SK-N-SH treated with all-trans-retinoic acid at 6 μM for 48 hours (cell line): ENCODE results near the gene MID1.

Experiments
- ATAC-seq: fragments of 200-7000 bp; cut with Tn5 transposase; 3 replicates; pipeline ENCODE4 v1.9.1; 2020; ENCODE audit warnings: mild to moderate bottlenecking, moderate library complexity
- ARNTL ChIP-seq: fragments of 450-650 bp; formaldehyde crosslinking; IDR thresholded peaks from 2 replicates; pipeline ENCODE4 v1.5.0; 2020; ENCODE audit warnings: low read depth, mild to moderate bottlenecking, moderate library complexity, borderline replicate concordance
- BACH2 ChIP-seq: fragments of 250-450 bp; sonication (Bioruptor Pico); IDR thresholded peaks from 2 replicates; pipeline ENCODE4 v1.9.0; 2021; ENCODE audit warnings: mild to moderate bottlenecking, borderline replicate concordance
- CSDC2 ChIP-seq: fragments of 250-450 bp; sonication (Bioruptor Pico); IDR thresholded peaks from 2 replicates; pipeline ENCODE4 v1.5.0; 2020; ENCODE audit warnings: mild to moderate bottlenecking, moderate library complexity
- ESRRG ChIP-seq: fragments of 250-450 bp; sonication (Bioruptor Pico); IDR thresholded peaks from 2 replicates; pipeline ENCODE4 v1.6.1; 2021; ENCODE audit warnings: mild to moderate bottlenecking
- GLIS3 ChIP-seq: fragments of 250-450 bp; sonication (Bioruptor Pico); IDR thresholded peaks from 2 replicates; pipeline ENCODE4 v1.5.0; 2020; ENCODE audit warnings: mild to moderate bottlenecking, moderate library complexity
- ISL1 ChIP-seq: fragments of 250-450 bp; sonication (Bioruptor Pico); IDR thresholded peaks from 2 replicates; pipeline ENCODE4 v2.1.2; 2022; ENCODE audit warnings: mild to moderate bottlenecking, moderate library complexity
- OSR1 ChIP-seq: fragments of 250-450 bp; sonication (Bioruptor Pico); IDR thresholded peaks from 2 replicates; pipeline ENCODE4 v1.8.0; 2022; ENCODE audit warnings: moderate library complexity, mild to moderate bottlenecking, inconsistent platforms
- PPARA ChIP-seq: fragments of 250-450 bp; sonication (Bioruptor Pico); IDR thresholded peaks from 2 replicates; pipeline ENCODE4 v1.5.0; 2020; ENCODE audit warnings: mild to moderate bottlenecking, borderline replicate concordance
- SNAI2 ChIP-seq: fragments of 250-450 bp; sonication (Bioruptor Pico); IDR thresholded peaks from 2 replicates; pipeline ENCODE4 v1.5.0; 2020; ENCODE audit warnings: mild to moderate bottlenecking, moderate library complexity
- TCF4 ChIP-seq: fragments of 250-450 bp; sonication (Bioruptor Pico); IDR thresholded peaks from 2 replicates; pipeline ENCODE4 v1.8.0; 2021; ENCODE audit warnings: mild to moderate bottlenecking, moderate library complexity, borderline replicate concordance
- TOX ChIP-seq: fragments of 250-450 bp; sonication (Bioruptor Pico); IDR thresholded peaks from 2 replicates; pipeline ENCODE4 v1.8.0; 2021; ENCODE audit warnings: mild to moderate bottlenecking, moderate library complexity, borderline replicate concordance
- ZC3H10 ChIP-seq: fragments of 250-450 bp; sonication (Bioruptor Pico); IDR thresholded peaks from 2 replicates; pipeline ENCODE4 v1.5.1; 2021; ENCODE audit warnings: mild to moderate bottlenecking, moderate library complexity
- ZFP3 ChIP-seq: fragments of 250-450 bp; sonication (Bioruptor Pico); IDR thresholded peaks from 2 replicates; pipeline ENCODE4 v1.5.0; 2020; ENCODE audit warnings: mild to moderate bottlenecking, moderate library complexity
- ZFP30 ChIP-seq: fragments of 450-650 bp; formaldehyde crosslinking; IDR thresholded peaks from 2 replicates; pipeline ENCODE4 v1.5.0; 2022; ENCODE audit warnings: mild to moderate bottlenecking, moderate library complexity
- ZNF565 ChIP-seq: fragments of 450-650 bp; formaldehyde crosslinking; conservative IDR thresholded peaks from 2 replicates; pipeline ENCODE4 v1.5.0; 2020; ENCODE audit warnings: low read depth, mild to moderate bottlenecking, moderate library complexity
- ZNF8 ChIP-seq: fragments of 450-650 bp; formaldehyde crosslinking; IDR thresholded peaks from 2 replicates; pipeline ENCODE4 v1.5.0; 2020; ENCODE audit warnings: mild to moderate bottlenecking, moderate library complexity
- TF ChIP-seq, protein P1 (sequence below): fragments of 250-450 bp; sonication (Bioruptor Pico); IDR thresholded peaks from 2 replicates; pipeline ENCODE4 v1.5.0; 2020; ENCODE audit warnings: mild to moderate bottlenecking, moderate library complexity
- TF ChIP-seq, protein P2 (sequence below): fragments of 250-450 bp; sonication (Bioruptor Pico); IDR thresholded peaks from 2 replicates; pipeline ENCODE4 v1.8.0; 2021; ENCODE audit warnings: low read depth, mild to moderate bottlenecking, moderate library complexity, borderline replicate concordance
- TF ChIP-seq, protein P3 (sequence below): fragments of 250-450 bp; sonication (Bioruptor Pico); IDR thresholded peaks from 2 replicates; pipeline ENCODE4 v1.5.1; 2021; ENCODE audit warnings: mild to moderate bottlenecking, moderate library complexity

The MID1 gene

DNA sequence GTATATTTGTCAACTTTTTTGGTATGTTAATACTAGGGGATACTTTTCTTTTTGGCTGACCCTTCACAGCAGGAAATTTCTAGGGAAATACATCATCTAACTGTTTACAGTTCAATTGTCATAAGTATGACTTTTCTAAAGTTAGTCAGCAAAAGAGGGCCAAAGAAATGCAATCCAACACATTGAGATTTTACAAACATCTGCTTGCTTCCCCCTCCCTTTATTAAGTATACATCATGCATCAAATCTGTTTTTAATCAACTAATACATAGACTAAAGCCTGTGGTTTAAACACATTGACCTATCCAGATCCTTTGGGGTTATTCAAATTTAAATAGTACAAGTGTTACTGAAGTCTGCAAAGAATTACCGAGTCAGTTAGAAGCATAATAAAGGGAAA, 93.9 kb downstream of the MID1 start:
- no peak for TF ChIP-seq TCF4 (CRISPR knock-in tag)
- TF ChIP-seq OSR1 = no peak
- TF ChIP-seq GLIS3 = no peak
- TF ChIP-seq ARNTL (CRISPR knock-in tag) = no peak
- no peak for TF ChIP-seq ZFP30 (CRISPR knock-in tag)
- TF ChIP-seq, protein P1, sequence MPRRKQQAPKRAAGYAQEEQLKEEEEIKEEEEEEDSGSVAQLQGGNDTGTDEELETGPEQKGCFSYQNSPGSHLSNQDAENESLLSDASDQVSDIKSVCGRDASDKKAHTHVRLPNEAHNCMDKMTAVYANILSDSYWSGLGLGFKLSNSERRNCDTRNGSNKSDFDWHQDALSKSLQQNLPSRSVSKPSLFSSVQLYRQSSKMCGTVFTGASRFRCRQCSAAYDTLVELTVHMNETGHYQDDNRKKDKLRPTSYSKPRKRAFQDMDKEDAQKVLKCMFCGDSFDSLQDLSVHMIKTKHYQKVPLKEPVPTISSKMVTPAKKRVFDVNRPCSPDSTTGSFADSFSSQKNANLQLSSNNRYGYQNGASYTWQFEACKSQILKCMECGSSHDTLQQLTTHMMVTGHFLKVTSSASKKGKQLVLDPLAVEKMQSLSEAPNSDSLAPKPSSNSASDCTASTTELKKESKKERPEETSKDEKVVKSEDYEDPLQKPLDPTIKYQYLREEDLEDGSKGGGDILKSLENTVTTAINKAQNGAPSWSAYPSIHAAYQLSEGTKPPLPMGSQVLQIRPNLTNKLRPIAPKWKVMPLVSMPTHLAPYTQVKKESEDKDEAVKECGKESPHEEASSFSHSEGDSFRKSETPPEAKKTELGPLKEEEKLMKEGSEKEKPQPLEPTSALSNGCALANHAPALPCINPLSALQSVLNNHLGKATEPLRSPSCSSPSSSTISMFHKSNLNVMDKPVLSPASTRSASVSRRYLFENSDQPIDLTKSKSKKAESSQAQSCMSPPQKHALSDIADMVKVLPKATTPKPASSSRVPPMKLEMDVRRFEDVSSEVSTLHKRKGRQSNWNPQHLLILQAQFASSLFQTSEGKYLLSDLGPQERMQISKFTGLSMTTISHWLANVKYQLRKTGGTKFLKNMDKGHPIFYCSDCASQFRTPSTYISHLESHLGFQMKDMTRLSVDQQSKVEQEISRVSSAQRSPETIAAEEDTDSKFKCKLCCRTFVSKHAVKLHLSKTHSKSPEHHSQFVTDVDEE = no peak
- no peak for TF ChIP-seq PPARA (CRISPR knock-in tag)
- no peak for TF ChIP-seq TOX (CRISPR knock-in tag)
- TF ChIP-seq BACH2 = no peak
- TF ChIP-seq ISL1 (CRISPR knock-in tag) = no peak
- TF ChIP-seq, protein P2, sequence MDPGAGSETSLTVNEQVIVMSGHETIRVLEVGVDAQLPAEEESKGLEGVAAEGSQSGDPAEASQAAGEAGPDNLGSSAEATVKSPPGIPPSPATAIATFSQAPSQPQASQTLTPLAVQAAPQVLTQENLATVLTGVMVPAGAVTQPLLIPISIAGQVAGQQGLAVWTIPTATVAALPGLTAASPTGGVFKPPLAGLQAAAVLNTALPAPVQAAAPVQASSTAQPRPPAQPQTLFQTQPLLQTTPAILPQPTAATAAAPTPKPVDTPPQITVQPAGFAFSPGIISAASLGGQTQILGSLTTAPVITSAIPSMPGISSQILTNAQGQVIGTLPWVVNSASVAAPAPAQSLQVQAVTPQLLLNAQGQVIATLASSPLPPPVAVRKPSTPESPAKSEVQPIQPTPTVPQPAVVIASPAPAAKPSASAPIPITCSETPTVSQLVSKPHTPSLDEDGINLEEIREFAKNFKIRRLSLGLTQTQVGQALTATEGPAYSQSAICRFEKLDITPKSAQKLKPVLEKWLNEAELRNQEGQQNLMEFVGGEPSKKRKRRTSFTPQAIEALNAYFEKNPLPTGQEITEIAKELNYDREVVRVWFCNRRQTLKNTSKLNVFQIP (CRISPR knock-in tag) = no peak
- TF ChIP-seq ESRRG (CRISPR knock-in tag) = no peak

DNA sequence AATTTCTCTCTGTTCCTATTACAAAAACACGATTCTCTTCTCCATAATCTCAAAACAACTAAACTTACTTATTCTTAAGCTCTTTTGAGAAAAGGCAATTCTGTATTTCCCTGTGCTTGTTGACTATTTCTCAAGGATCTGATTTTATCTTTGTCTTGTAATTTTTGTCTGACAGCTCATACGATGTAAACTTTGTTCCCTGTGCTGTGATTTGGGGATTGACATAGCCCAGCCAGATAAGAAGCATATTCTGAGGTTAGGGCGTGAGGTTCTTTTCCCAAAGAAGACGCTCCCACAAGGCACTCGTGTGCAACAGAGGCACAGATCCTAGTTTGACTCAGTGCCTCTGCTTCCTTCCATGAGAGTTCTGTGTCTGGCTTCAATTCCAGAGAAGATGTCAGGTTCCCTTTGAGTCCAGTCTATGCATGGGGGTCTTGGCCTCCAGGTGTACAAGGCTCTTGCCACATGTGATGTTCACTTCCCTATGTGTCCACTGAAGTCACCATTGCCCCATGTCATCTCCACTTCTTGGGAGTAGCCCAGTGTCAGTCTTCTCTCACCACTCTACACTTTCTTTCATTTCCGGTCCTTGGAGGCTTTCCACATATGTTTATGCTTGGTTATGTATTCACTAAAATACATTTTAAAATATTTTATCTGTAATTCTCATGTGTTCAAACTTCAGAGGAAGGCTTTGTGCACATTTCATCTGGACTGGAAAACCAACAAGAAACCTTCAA, 94.8 kb downstream of the MID1 start:
- no peak for ATAC-seq
- TF ChIP-seq SNAI2 (CRISPR knock-in tag) (no peak), ZC3H10 (no peak), TCF4 (CRISPR knock-in tag) (no peak), GLIS3 (no peak), OSR1 (no peak), ZFP30 (CRISPR knock-in tag) (no peak), CSDC2 (CRISPR knock-in tag) (no peak), BACH2 (no peak), ZNF8 (CRISPR knock-in tag) (no peak), PPARA (CRISPR knock-in tag) (no peak), TOX (CRISPR knock-in tag) (no peak)
- TF ChIP-seq, protein P3, sequence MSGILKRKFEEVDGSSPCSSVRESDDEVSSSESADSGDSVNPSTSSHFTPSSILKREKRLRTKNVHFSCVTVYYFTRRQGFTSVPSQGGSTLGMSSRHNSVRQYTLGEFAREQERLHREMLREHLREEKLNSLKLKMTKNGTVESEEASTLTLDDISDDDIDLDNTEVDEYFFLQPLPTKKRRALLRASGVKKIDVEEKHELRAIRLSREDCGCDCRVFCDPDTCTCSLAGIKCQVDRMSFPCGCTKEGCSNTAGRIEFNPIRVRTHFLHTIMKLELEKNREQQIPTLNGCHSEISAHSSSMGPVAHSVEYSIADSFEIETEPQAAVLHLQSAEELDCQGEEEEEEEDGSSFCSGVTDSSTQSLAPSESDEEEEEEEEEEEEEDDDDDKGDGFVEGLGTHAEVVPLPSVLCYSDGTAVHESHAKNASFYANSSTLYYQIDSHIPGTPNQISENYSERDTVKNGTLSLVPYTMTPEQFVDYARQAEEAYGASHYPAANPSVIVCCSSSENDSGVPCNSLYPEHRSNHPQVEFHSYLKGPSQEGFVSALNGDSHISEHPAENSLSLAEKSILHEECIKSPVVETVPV = no peak
- TF ChIP-seq, protein P1 = no peak

More for the DNA sequence above, 93.9 kb downstream of the MID1 start:
- no peak for ATAC-seq

DNA sequence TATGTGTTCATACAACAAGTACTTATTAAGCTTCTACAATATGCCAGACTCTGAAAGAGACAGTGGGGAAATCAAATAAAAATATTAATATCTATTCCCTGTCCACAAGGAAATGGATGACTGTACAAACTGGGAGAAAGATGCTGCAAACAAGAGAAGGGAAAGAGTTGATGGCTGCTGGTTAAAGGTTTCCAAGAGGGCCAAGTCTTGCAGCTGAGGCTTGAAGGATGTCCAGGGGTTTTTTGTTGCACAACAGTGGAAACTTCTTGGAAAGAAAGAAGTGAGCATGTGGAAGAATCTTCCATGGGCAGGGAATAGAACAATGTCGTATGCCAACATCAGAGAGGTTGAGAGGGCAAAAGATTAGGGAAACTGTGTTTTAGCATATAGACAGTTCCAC, 95.8 kb downstream of the MID1 start:
- ATAC-seq = no peak
- TF ChIP-seq ARNTL (CRISPR knock-in tag) = no peak
- no peak for TF ChIP-seq PPARA (CRISPR knock-in tag)
- TF ChIP-seq, all 23 proteins: peak for 0

DNA sequence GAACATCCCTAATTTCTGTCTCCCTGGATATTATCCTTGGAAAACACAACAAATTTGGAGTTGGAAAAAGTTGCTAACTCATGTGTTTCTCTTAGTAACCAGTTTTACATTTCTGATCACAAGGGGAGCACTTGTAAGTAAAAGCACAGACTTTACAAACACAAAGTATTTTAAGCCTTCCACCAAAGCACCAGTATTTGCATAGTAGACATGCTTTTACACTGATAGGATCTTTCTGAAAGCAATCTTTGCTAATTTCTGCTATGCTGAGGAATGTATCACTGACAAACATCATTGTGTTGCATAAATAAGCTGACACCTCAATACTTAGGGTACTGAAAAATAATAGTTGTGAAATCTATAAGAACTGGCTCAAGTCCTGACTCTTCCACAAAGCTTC, 100.6 kb downstream of the MID1 start:
- no peak for ATAC-seq
- TF ChIP-seq BACH2 = no peak
- no peak for TF ChIP-seq TOX (CRISPR knock-in tag)
- TF ChIP-seq ARNTL (CRISPR knock-in tag) = no peak
- TF ChIP-seq OSR1 = no peak
- TF ChIP-seq SNAI2 (CRISPR knock-in tag) = no peak
- no peak for TF ChIP-seq ZNF8 (CRISPR knock-in tag)
- TF ChIP-seq, protein P1 = no peak
- no peak for TF ChIP-seq ZNF565 (CRISPR knock-in tag)
- TF ChIP-seq ZFP3 (CRISPR knock-in tag) = no peak
- TF ChIP-seq, all 23 proteins: peak for 0
